ENCODE measurements around the gene KCNQ1.

DNA sequence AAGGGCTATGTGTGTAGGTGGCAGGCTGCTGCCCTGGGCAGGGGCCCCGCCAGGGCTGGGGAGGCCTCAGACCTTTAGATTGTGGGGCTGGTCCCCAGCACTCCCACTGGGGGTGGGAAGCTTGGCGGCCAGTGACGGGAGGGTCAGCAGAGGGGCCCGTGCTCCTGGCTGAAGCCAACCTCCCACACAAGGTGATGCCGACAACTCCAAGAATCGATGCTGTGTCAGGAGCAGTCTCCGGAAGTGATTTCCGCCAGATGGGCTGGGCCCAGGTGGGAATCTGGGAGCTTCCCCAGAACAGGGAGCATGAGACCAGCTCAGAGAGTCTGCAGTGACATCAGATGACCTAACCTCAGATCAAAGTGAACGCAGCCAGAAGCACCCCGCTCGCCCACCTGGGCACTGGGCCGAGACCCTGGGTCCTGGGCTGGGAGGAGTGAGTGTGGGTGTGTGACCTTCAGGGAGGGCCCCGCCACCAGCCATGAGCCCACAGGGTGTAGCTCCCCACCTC lies 8.2 kb upstream of the KCNQ1 start:
- no peak for TF ChIP-seq EZH2 (IDR thresholded peaks at IDR 0.05; ENCODE audit: insufficient read depth, poor library complexity, severe bottlenecking)
- TF ChIP-seq EZH2phosphoT487 (IDR thresholded peaks at IDR 0.05; ENCODE audit: insufficient read depth, low read depth) = no peak
